ENCODE data around the gene PRKCE. TPM values are rescaled to one million over a fixed set of nuclear protein-coding genes. Genes with fewer than 3 reads are reported as not detected.

Gene PRKCE
- total RNA-seq, 1 donor from 2014 or later = 24.2 TPM

DNA sequence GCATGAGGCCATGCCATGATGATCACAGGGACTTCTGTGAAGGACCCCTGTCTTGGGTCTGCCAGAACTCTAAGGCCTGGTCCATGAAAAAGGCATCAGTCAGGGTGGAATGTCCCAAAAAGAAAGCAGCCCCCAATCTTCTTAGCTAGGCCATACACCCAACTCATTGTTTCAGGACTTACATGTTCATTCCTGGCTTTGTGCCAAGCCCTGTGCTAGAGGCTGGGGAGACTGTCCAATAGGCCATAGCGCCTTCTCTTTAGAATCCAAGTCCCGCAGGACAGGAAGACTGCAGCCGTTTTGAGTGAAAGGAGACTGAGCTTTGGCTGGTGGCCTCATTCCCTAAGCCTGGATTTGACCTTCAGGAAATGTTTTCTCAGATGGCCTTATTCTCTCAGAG is 247.3 kb downstream of the PRKCE start:
- H3K4me3 Mint-ChIP-seq (ENCODE audit: unreplicated experiment) = no peak overlapping the region
- TF ChIP-seq, protein P1, sequence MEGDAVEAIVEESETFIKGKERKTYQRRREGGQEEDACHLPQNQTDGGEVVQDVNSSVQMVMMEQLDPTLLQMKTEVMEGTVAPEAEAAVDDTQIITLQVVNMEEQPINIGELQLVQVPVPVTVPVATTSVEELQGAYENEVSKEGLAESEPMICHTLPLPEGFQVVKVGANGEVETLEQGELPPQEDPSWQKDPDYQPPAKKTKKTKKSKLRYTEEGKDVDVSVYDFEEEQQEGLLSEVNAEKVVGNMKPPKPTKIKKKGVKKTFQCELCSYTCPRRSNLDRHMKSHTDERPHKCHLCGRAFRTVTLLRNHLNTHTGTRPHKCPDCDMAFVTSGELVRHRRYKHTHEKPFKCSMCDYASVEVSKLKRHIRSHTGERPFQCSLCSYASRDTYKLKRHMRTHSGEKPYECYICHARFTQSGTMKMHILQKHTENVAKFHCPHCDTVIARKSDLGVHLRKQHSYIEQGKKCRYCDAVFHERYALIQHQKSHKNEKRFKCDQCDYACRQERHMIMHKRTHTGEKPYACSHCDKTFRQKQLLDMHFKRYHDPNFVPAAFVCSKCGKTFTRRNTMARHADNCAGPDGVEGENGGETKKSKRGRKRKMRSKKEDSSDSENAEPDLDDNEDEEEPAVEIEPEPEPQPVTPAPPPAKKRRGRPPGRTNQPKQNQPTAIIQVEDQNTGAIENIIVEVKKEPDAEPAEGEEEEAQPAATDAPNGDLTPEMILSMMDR (IDR thresholded peaks at IDR 0.05; ENCODE audit: unreplicated experiment) = no peak
- H3K36me3 Mint-ChIP-seq (ENCODE audit: low read depth, unreplicated experiment) = no peaks in the 10 kb centered on the region
- H3K9me3 Mint-ChIP-seq (ENCODE audit: unreplicated experiment) = no peaks in the 10 kb centered on the region
- H3K27me3 Mint-ChIP-seq (ENCODE audit: unreplicated experiment) = peaks cover 3% of the 10 kb centered on the region
- no peak overlapping the region for H3K27ac Mint-ChIP-seq (ENCODE audit: unreplicated experiment)
- H3K4me1 Mint-ChIP-seq (ENCODE audit: unreplicated experiment) = no peaks in the 10 kb centered on the region
- no peak for DNase-seq (ENCODE audit: low spot score)

DNA sequence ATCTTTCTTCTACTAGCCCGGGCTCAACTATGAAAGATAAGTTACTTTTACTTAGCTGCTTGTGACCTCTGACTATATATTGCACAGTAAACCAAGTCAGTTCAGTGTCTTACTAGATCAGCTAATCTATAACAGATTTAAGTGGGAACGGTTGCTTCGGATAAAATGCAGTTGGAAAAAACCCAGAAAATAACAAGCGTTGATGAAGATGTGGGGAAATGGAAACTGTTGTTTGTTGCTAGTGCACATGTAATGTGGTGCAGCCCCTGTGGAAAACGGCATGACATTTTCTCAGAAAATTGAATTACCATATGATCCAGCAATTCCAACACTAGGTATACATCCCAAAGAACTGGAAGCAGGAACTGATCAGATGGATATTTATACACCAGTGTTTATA is 248.5 kb downstream of the PRKCE start:
- no peak for DNase-seq (ENCODE audit: low spot score)
- no peak overlapping the region for H3K27ac Mint-ChIP-seq (ENCODE audit: unreplicated experiment)
- H3K27me3 Mint-ChIP-seq (ENCODE audit: unreplicated experiment) = peaks cover 3% of the 10 kb centered on the region
- no peaks in the 10 kb centered on the region for H3K4me1 Mint-ChIP-seq (ENCODE audit: unreplicated experiment)
- no peaks in the 10 kb centered on the region for H3K36me3 Mint-ChIP-seq (ENCODE audit: low read depth, unreplicated experiment)
- H3K9me3 Mint-ChIP-seq (ENCODE audit: unreplicated experiment) = no peaks in the 10 kb centered on the region
- H3K4me3 Mint-ChIP-seq (ENCODE audit: unreplicated experiment) = no peak overlapping the region
- TF ChIP-seq, protein P1 (IDR thresholded peaks at IDR 0.05; ENCODE audit: unreplicated experiment) = no peak

DNA sequence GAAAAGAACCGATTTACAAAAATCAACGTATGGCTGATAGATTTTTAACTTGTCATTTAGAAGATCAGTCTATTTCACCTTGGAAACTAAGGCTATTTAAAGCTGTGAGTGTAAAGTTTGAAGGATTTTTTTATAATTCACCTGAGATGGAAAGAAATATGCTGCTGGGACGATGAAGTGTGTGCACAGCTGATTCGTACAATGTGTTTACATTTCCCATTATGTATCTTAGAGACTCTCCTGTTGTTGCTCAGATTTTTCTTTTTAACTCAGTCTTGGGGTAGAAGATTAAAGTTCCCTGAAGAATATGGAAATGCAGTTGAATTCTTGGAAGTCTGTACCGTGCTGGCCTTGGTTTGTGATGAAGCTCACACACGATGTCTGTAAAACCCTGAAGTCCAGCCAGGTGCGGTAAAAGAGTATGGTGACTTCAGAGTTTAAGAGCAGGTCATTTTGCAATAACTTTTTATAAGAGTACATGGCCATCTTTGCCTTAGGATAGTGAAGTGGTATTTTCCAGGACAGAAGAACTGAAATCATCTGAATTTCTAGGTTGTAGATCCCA is 250.1 kb downstream of the PRKCE start:
- H3K4me1 Mint-ChIP-seq (ENCODE audit: unreplicated experiment) = no peaks in the 10 kb centered on the region
- no peak overlapping the region for H3K4me3 Mint-ChIP-seq (ENCODE audit: unreplicated experiment)
- TF ChIP-seq, protein P1 (IDR thresholded peaks at IDR 0.05; ENCODE audit: unreplicated experiment) = no peak

DNA sequence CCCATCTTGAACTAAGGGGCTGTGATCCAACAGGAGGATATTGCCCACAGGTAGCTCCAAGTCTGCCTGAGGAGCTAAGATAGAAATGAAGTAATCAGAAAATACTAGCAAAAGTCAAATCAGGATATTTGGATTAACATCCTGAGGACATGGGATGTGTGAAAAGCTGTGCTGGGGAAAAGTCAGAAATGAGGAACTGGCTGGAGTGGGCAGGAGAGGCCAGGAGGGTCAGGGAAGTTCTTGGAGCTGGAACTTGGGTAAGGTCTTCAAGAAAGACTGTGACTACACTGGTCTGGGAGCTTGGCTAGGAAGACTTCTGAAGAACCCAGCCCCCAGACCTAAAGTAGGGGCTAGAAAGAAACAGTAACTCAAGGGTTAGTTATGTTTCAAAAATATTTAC is 250.9 kb downstream of the PRKCE start:
- TF ChIP-seq, protein P1 (IDR thresholded peaks at IDR 0.05; ENCODE audit: unreplicated experiment) = no peak
- Mint-ChIP-seq H3K4me3 (ENCODE audit: unreplicated experiment) (no peak overlapping the region), H3K36me3 (ENCODE audit: low read depth, unreplicated experiment) (no peaks in the 10 kb centered on the region), H3K27me3 (ENCODE audit: unreplicated experiment) (peaks cover 3% of the 10 kb centered on the region), H3K4me1 (ENCODE audit: unreplicated experiment) (no peaks in the 10 kb centered on the region), H3K9me3 (ENCODE audit: unreplicated experiment) (no peaks in the 10 kb centered on the region), H3K27ac (ENCODE audit: unreplicated experiment) (no peak overlapping the region)
- DNase-seq (ENCODE audit: low spot score) = no peak

More for the DNA sequence above, 250.1 kb downstream of the PRKCE start:
- no peak overlapping the region for H3K27ac Mint-ChIP-seq (ENCODE audit: unreplicated experiment)
- peaks cover 3% of the 10 kb centered on the region for H3K27me3 Mint-ChIP-seq (ENCODE audit: unreplicated experiment)
- no peak for DNase-seq (ENCODE audit: low spot score)
- H3K9me3 Mint-ChIP-seq (ENCODE audit: unreplicated experiment) = no peaks in the 10 kb centered on the region
- H3K36me3 Mint-ChIP-seq (ENCODE audit: low read depth, unreplicated experiment) = no peaks in the 10 kb centered on the region

DNA sequence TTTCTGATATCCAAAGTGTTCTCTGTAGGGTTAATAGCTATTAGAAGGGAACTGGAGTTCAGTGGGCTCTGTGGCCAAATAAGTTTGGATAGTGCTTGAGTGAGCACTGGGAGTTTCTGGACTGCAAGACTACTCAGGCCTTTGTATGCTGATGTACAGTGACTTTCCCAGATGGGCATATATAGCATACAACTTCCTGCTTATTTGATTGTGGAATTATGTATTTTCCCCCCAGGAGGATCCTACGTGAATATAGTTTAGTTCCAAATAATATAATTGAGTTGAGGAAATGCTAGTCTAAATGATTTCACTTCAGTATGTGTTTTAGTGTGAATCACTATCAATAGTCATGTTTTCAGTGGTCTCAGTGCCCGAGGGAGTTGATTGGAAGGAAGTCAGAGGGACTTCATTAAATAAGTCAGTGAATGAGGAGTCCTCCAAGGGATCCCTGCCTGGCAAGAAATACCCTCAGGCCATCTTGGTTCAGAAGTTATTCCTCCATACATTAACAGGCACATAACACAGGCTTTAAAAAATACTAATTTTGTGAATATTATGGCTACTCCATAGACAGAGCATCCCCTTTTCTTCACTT is 251.4 kb downstream of the PRKCE start:
- Mint-ChIP-seq H3K4me1 (ENCODE audit: unreplicated experiment) (no peaks in the 10 kb centered on the region), H3K27ac (ENCODE audit: unreplicated experiment) (no peak overlapping the region), H3K4me3 (ENCODE audit: unreplicated experiment) (no peak overlapping the region), H3K27me3 (ENCODE audit: unreplicated experiment) (peaks cover 3% of the 10 kb centered on the region), H3K9me3 (ENCODE audit: unreplicated experiment) (no peaks in the 10 kb centered on the region), H3K36me3 (ENCODE audit: low read depth, unreplicated experiment) (no peaks in the 10 kb centered on the region)
- no peak for DNase-seq (ENCODE audit: low spot score)
- TF ChIP-seq, protein P1 (IDR thresholded peaks at IDR 0.05; ENCODE audit: unreplicated experiment) = no peak

All from endothelial cell (in vitro differentiated cells).